Left lung (tissue), 10 donors: ENCODE measurements around the gene ARRDC2. TPM values are rescaled to one million over a fixed set of nuclear protein-coding genes. Genes with fewer than 3 reads are reported as not detected.
"Not testable (repeated sequence)": the region's sequence is repeated elsewhere in the genome, so short reads cannot be mapped to it uniquely, and the experiment has no call there.

Source experiments
- ATAC-seq: fragments of 200-7000 bp; cut with Tn5 transposase; one replicate; pipeline ENCODE4 v1.9.1; 2020; ENCODE audit warnings: moderate library complexity
- DNase-seq, 4 donors: peaks; one replicate each; pipeline ENCODE4 v3.0.0-alpha.2; 2013 to 2020
- H3K27ac ChIP-seq, 2 donors: fragments of 200-600 bp; sonication (generic) in 1 of 2; one replicate each; pipeline versions ENCODE4 v1.5.0 to v1.8.0; 2020 to 2021
- H3K27me3 ChIP-seq, 2 donors: fragments of 200-600 bp; sonication (generic) in 1 of 2; one replicate each; pipeline versions ENCODE4 v1.5.0 to v1.8.0; 2020 to 2021
- H3K36me3 ChIP-seq, 2 donors: fragments of 200-600 bp; sonication (generic) in 1 of 2; one replicate each; pipeline versions ENCODE4 v1.5.0 to v1.8.0; 2020 to 2021
- H3K4me1 ChIP-seq, 2 donors: fragments of 200-600 bp; one replicate each; pipeline ENCODE4 v1.8.0; 2021
- H3K4me3 ChIP-seq, 2 donors: fragments of 200-600 bp; sonication (generic) in 1 of 2; one replicate each; pipeline versions ENCODE4 v1.5.0 to v1.8.0; 2020 to 2021; ENCODE audit warnings: mild to moderate bottlenecking in 1 of 2
- H3K9me3 ChIP-seq, 2 donors: fragments of 200-600 bp; sonication (generic) in 1 of 2; one replicate each; pipeline versions ENCODE4 v1.5.0 to v1.8.0; 2020 to 2021
- intact Hi-C, 2 donors: fragments of 100-400 bp; cut with DNase I; formaldehyde crosslinking; loops; one replicate each; pipeline versions ENCODE4 v1.11.2 to v1.14.2; 2022
- polyA plus RNA-seq, 6 donors: library from polyadenylated mRNA; unstranded; fragments of 120-200 nt; gene quantifications; one replicate each; pipeline ENCODE4 v1.2.1, GENCODE V29; 2013; ENCODE audit not compliant: insufficient read length in 6 of 6
- total RNA-seq, 2 donors: library from RNA; stranded (reverse); fragmentation: NEBNext Ultra II Directional; extraction: Animal tissue kit (Norgen Biotek cat#: 25700); gene quantifications; one replicate each; pipeline ENCODE4 v1.2.1, GENCODE V29; 2021
- TF ChIP-seq, protein P1 (sequence below), 2 donors: fragments of 200-600 bp; sonication (generic) in 1 of 2; IDR thresholded peaks; one replicate each; pipeline versions ENCODE4 v1.5.0 to v1.8.0; 2021; ENCODE audit warnings: antibody characterized with exemption in 2 of 2
- donor health status: DM: no; HTN: yes; CAD: no.
- donor health status: DM: no; HTN: no; CAD: no.

Gene ARRDC2
- total and polyA plus RNA-seq, 8 donors = 7.4 to 37.8 (median 10.3) TPM

DNA sequence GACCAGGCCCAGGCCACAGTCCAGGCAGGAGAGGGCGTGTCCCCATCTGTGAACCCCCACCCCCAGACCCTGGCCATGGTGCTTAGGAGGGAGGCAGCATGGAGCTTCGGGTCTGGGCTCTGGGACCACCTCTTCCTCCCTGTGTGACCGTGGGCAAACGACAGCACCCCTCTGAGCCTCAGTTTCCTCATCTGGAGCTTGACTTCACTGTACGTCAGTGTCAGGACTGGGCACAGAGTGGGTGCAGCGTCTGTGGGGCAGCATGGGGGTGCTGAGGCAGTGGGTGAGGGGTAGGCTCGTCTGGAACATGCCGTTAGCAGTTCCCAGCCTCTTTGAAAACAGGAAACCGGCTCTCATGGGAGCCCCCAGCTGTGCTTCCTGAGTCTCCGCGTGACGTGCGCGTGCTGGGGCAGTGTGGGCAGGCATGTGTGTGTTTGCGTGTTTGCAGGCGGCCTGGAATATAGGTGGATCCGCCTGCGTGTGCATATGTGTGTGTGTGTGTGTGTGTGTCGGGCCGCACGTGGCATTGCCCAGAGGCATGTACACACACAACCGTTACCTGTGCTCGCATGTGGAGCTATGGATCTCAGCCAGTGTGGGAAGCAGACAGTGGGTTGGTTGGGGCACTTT is 15.8 kb downstream of the ARRDC2 start:
- peak overlapping the region; percentile 84 to 88 for H3K27ac ChIP-seq

DNA sequence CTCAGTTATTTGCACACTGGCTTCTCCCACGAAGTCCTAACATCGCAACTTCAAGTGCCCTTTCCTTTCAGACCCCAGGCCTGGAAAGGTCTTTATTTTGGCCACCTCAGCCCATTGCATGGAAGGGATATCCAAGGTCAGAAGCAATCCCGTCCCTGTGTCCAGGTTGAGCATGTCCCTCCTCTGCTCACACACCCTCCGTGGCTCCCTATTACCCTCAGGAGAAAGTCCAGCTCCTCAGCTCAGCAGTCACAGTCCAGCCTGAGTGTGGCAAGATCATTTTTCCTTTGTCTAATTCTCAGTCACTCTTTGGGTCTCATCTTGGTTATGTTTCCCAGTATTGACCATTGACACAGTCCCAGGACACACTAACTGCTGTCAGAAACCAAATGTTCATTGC is 19.2 kb downstream of the ARRDC2 start:
- TF ChIP-seq, protein P1, sequence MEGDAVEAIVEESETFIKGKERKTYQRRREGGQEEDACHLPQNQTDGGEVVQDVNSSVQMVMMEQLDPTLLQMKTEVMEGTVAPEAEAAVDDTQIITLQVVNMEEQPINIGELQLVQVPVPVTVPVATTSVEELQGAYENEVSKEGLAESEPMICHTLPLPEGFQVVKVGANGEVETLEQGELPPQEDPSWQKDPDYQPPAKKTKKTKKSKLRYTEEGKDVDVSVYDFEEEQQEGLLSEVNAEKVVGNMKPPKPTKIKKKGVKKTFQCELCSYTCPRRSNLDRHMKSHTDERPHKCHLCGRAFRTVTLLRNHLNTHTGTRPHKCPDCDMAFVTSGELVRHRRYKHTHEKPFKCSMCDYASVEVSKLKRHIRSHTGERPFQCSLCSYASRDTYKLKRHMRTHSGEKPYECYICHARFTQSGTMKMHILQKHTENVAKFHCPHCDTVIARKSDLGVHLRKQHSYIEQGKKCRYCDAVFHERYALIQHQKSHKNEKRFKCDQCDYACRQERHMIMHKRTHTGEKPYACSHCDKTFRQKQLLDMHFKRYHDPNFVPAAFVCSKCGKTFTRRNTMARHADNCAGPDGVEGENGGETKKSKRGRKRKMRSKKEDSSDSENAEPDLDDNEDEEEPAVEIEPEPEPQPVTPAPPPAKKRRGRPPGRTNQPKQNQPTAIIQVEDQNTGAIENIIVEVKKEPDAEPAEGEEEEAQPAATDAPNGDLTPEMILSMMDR (IDR thresholded peaks at IDR 0.05) = no peak
- Histone ChIP-seq H3K36me3 (no peaks in the 10 kb centered on the region), H3K4me3 (no peak overlapping the region), H3K9me3 (no peaks in the 10 kb centered on the region), H3K4me1 (peaks cover 8 to 44% of the 10 kb centered on the region in 2 donors), H3K27me3 (no peaks in the 10 kb centered on the region), H3K27ac (no peak overlapping the region)
- intact Hi-C loops = no loop called here
- no peak for DNase-seq
- no peak for ATAC-seq

More for the DNA sequence above, 15.8 kb downstream of the ARRDC2 start:
- ATAC-seq (peak; percentile 66), DNase-seq (peak in 3 of 4 donors; percentile 66 to 92 (median 91))
- intact Hi-C loops = no loop called here
- H3K4me3 ChIP-seq = no peak overlapping the region
- H3K27me3 ChIP-seq = no peaks in the 10 kb centered on the region
- H3K36me3 ChIP-seq = no peaks in the 10 kb centered on the region
- peaks cover 28 to 62% of the 10 kb centered on the region in 2 donors for H3K4me1 ChIP-seq
- TF ChIP-seq, protein P1 (IDR thresholded peaks at IDR 0.05) = no peak
- no peaks in the 10 kb centered on the region for H3K9me3 ChIP-seq

DNA sequence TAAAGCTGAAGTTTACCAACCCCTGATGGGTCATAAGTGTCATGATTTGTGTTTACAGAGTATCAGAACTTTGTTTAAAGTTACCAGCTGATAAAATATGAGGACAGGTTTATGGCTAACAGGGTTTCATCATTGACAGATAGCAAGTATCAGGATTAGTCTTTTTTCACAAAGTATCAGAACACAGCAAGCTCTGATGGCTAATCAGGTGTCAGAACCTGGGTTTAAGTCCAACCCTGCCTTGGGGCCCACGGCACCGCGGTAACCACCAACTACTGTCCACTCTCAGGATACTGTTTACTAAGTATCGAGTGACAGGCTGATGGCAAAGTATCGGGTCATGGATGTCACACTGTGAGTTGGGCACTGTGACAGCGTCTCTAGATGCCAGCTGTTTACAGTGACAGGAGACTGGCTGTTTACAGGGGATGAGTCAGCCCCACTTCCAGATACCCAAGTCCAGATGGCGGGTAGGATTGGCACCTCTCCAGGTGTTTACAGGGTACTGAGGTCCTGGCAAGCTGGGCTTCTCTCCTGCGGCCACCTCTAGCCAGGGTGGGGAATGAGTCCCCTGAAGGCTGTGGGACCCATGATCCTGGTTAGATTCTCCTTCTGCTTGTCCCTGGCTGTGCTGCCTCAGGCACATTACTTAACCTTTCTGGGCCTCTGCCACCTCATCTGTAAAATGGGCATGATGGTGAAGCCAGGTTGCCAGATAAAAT is 21.8 kb downstream of the ARRDC2 start:
- Histone ChIP-seq H3K9me3 (no peaks in the 10 kb centered on the region), H3K36me3 (no peaks in the 10 kb centered on the region), H3K4me1 (peaks cover 0 to 22% of the 10 kb centered on the region in 2 donors), H3K27me3 (no peaks in the 10 kb centered on the region), H3K4me3 (no peak overlapping the region), H3K27ac (no peak overlapping the region)
- intact Hi-C loops = no loop called here
- peak; percentile 44 for ATAC-seq
- TF ChIP-seq, protein P1 (IDR thresholded peaks at IDR 0.05) = no peak
- DNase-seq = no peak

DNA sequence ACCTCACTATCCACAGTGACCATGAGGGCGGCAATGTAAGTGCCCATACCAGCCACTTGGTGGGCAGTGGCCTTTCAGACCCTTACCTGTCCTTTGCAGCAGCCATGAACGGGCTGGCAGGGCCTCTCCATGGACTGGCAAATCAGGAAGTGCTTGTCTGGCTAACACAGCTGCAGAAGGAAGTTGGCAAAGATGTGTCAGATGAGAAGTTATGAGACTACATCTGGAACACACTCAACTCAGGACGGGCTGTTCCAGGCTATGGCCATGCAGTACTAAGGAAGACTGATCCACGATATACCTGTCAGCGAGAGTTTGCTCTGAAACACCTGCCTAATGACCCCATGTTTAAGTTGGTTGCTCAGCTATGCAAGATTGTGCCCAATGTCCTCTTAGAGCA is 23.4 kb downstream of the ARRDC2 start:
- H3K9me3 ChIP-seq, intact Hi-C loops, H3K27me3 ChIP-seq, DNase-seq, H3K36me3 ChIP-seq, H3K4me3 ChIP-seq: not testable (repeated sequence)
- H3K4me1 ChIP-seq = peaks cover 0 to 21% of the 10 kb centered on the region in 2 donors
- ATAC-seq = peak; percentile 49
- peak overlapping the region in 1 of 2 donors; percentile 35 for H3K27ac ChIP-seq

DNA sequence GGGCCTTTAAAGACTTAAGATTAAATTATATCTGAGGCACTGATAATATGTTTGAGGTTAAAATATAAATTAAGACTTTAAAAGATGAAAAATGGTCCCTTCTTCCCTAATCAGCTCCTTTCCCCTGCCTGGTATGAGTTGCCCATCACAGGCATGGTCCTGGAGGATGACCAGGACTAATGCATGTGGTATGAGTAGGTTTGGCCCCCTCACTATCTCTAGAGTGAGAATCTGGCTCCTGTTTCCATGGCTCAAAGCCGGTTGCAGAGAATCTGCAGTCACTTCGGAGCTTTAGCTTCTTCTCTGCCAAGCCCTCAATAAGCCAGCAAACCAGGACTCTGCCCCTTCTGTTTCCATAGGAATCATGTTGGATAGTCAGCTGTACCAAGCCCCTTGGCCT is 24.1 kb downstream of the ARRDC2 start:
- peaks cover 0 to 21% of the 10 kb centered on the region in 2 donors for H3K4me1 ChIP-seq
- intact Hi-C loops, H3K4me3 ChIP-seq, DNase-seq, H3K27me3 ChIP-seq, ATAC-seq, H3K9me3 ChIP-seq, H3K27ac ChIP-seq, H3K36me3 ChIP-seq: not testable (repeated sequence)

DNA sequence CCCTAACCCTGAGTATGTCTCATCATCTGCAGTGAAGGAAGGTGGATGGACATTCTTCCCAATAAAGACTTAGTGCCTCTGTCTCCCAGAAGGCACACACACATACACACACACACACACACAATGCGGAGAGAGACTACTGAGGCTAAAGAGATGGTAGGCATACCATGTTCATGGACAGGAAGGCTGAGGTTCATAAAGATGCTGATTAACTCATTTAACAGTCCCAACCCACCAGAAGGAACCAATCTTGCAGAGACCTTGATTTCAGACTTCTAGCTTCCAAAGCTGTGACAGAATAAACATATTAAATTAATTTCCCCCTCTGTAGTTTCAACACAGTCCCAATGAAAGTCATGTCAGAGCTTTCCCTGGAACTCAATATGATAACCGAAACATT is 33.1 kb downstream of the ARRDC2 start:
- H3K27me3 ChIP-seq = no peaks in the 10 kb centered on the region
- H3K27ac ChIP-seq = no peak overlapping the region
- H3K36me3 ChIP-seq = no peaks in the 10 kb centered on the region
- peaks cover 8 to 20% of the 10 kb centered on the region in 2 donors for H3K4me1 ChIP-seq
- no peak for DNase-seq
- no peak for ATAC-seq
- H3K9me3 ChIP-seq = no peaks in the 10 kb centered on the region
- intact Hi-C loops = no loop called here
- H3K4me3 ChIP-seq = no peak overlapping the region
- TF ChIP-seq, protein P1 (IDR thresholded peaks at IDR 0.05) = no peak
